OCI-LY3 (cell line): ENCODE results near the gene IL16.

Experiments used
- H2AFZ ChIP-seq: fragments of 200-600, 300-600 bp; shearing (Covaris generic); 2 replicates; pipeline ENCODE4 v1.6.0; 2014; ENCODE audit warnings: antibody characterized with exemption, low read depth, low read length
- H3K27ac ChIP-seq: fragments of 200-600, 300-600 bp; sonication (generic); 2 replicates; pipeline ENCODE4 v1.5.1; 2014; ENCODE audit warnings: mild to moderate bottlenecking, low read length, moderate library complexity, mixed read lengths
- H3K27me3 ChIP-seq: fragments of 200-600, 300-600 bp; sonication (generic); 2 replicates; pipeline ENCODE4 v1.6.1; 2014; ENCODE audit warnings: low read depth, low read length, mixed read lengths
- H3K36me3 ChIP-seq: fragments of 200-600, 300-600 bp; sonication (generic); replicated peaks from 2 replicates; pipeline ENCODE3; 2014; ENCODE audit warnings: low read depth, low read length, mixed read lengths
- H3K4me1 ChIP-seq: fragments of 300-600, 200-600 bp; sonication (generic); 2 replicates; pipeline ENCODE4 v1.6.1; 2014; ENCODE audit warnings: low read length, mixed read lengths
- H3K4me2 ChIP-seq: fragments of 200-600, 300-600 bp; sonication (generic); 2 replicates; pipeline ENCODE4 v1.6.1; 2014; ENCODE audit warnings: low read length, mixed read lengths
- H3K4me3 ChIP-seq: fragments of 300-600, 200-600 bp; sonication (generic); 2 replicates; pipeline ENCODE4 v1.5.1; 2014; ENCODE audit warnings: antibody characterized with exemption, mild to moderate bottlenecking, low read length, moderate library complexity
- H3K79me2 ChIP-seq: fragments of 300-600, 200-600 bp; shearing (Covaris generic); 2 replicates; pipeline ENCODE4 v1.6.1; 2014; ENCODE audit warnings: mild to moderate bottlenecking, low read length, mixed read lengths
- H3K9ac ChIP-seq: fragments of 300-600, 200-600 bp; shearing (Covaris generic); 2 replicates; pipeline ENCODE4 v1.6.0; 2014; ENCODE audit warnings: mild to moderate bottlenecking, low read length, moderate library complexity
- H3K9me3 ChIP-seq: fragments of 200-600, 300-600 bp; shearing (Covaris generic); 2 replicates; pipeline ENCODE4 v1.6.1; 2014; ENCODE audit warnings: low read length, mixed read lengths; ENCODE audit not compliant: insufficient read depth
- H4K20me1 ChIP-seq: fragments of 200-600, 300-600 bp; sonication (generic); 2 replicates; pipeline ENCODE4 v1.6.1; 2016; ENCODE audit warnings: low read length, mixed read lengths; ENCODE audit not compliant: insufficient read depth
- CTCF ChIP-seq: fragments of 200-600, 300-600 bp; sonication (generic); IDR thresholded peaks from 2 replicates; pipeline ENCODE4 v1.5.1; 2014; ENCODE audit warnings: antibody characterized with exemption, low read length, low read depth
- EZH2phosphoT487 ChIP-seq: fragments of 200-600 bp; shearing (Covaris generic); IDR thresholded peaks from 2 replicates; pipeline ENCODE4 v1.6.1; 2018; ENCODE audit warnings: antibody characterized with exemption, mixed run types, low read depth

The IL16 gene

DNA sequence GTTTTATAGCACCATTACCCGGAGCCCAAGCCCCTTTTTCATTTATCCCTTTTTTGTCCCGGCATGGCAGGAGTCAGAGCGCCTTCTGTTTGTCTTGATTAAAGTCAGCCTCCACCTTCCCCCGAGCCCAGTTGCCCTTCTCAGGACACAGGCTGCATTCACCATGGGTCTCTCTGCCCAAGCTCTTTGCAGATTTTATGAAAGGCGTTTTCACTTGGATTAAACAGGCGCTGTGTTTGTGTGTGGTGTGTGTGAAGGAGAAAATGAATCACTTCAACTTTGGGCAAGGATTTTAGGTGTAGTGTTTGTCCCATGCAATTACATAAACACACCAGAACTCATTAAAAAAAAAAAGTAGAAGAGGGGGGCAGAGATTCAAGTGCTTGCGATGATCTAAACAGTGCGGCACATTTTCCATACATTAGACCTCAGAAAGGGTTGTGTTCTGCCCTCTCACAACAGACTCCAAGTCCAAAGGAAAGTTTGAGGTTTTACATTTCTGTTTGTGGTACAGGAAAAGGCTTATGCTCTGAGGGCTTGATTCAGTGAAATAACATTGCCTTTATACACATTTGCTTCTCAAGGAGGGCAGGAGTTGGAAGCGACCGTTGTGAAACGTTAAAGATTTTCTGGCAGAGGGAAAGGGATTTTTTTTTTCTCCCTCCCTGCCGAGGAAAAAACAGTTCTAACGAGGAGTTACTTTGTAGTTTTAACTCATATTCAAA, 14.5 kb upstream of the IL16 start:
- no peaks in the 10 kb centered on the region for H3K36me3 ChIP-seq
- no peak overlapping the region for H3K4me3 ChIP-seq
- H2AFZ ChIP-seq = no peak overlapping the region
- H3K27me3 ChIP-seq = peaks cover 35% of the 10 kb centered on the region
- no peak overlapping the region for H3K27ac ChIP-seq
- H3K79me2 ChIP-seq = no peaks in the 10 kb centered on the region
- no peak overlapping the region for H3K9ac ChIP-seq
- H3K4me2 ChIP-seq = no peak overlapping the region
- H3K4me1 ChIP-seq = no peaks in the 10 kb centered on the region
- H4K20me1 ChIP-seq = no peaks in the 10 kb centered on the region
- TF ChIP-seq EZH2phosphoT487 (no peak), CTCF (no peak)
- H3K9me3 ChIP-seq = no peaks in the 10 kb centered on the region

DNA sequence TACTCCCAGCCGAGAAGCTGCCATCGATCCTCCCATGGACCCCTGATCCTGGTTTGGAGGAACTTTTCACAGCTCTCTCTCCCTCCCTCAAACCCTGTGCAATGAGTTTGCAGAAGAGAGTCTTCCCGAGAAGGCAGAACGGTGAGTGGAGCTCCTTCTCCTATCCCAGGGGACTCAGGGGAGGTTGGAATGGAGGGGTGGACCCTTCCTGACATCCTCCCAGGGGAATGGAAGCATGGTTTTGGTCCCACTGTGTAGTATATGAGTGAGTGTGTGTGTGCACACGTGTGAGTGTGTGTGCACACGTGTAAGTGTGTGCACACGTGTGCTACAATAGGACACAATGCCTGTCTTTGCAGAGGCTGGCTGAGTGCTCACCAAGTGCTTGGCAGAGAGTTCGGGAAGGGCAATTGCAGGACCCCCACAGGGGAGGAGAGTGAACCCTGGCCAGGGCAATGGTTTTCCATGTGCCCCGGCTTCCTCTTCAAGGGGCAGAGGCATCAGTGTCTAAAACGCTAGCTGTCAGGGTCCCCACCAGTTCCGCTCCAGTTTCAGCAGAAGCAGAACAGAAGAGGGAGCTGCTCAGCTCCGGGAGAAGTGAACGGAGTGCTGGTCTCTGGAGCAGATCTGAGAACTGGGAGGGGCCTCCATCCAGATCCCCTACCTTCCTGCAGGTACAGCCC, 13.8 kb upstream of the IL16 start:
- no peak for TF ChIP-seq EZH2phosphoT487
- TF ChIP-seq CTCF = no peak
- H3K27ac ChIP-seq = no peak overlapping the region
- H3K36me3 ChIP-seq = no peaks in the 10 kb centered on the region
- no peak overlapping the region for H3K9ac ChIP-seq
- no peaks in the 10 kb centered on the region for H3K4me1 ChIP-seq
- H3K79me2 ChIP-seq = no peaks in the 10 kb centered on the region
- H3K9me3 ChIP-seq = no peaks in the 10 kb centered on the region
- H3K27me3 ChIP-seq = peaks cover 35% of the 10 kb centered on the region
- no peaks in the 10 kb centered on the region for H4K20me1 ChIP-seq
- peak overlapping the region; percentile 18; the same call in 1 of the 2 replicates for H3K4me2 ChIP-seq
- no peak overlapping the region; the same call in 1 of the 2 replicates for H2AFZ ChIP-seq
- no peak overlapping the region for H3K4me3 ChIP-seq

DNA sequence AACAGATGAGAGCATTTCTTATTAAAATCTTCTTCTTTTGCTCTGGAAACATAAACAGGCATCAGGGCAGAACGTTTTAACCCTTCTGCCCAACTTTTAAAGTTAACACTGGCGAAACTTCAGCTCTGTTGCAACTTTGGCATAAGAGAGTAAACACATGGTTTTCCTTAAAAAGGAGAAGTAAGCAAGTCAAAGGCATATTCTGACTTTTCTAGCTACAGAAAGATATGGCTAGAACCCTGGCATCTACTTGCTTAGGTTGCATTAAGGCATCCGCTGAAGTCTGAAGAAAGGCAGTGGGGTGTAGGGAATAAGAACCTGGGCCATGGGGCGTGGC, 13.3 kb upstream of the IL16 start:
- Histone ChIP-seq H3K4me3 (no peak overlapping the region), H3K27ac (no peak overlapping the region), H3K79me2 (no peaks in the 10 kb centered on the region), H3K9me3 (no peaks in the 10 kb centered on the region), H3K4me1 (no peaks in the 10 kb centered on the region), H3K4me2 (peak overlapping the region; percentile 18; the same call in 1 of the 2 replicates), H3K36me3 (no peaks in the 10 kb centered on the region), H2AFZ (no peak overlapping the region), H4K20me1 (no peaks in the 10 kb centered on the region), H3K27me3 (peaks cover 35% of the 10 kb centered on the region), H3K9ac (no peak overlapping the region)
- TF ChIP-seq EZH2phosphoT487 (no peak), CTCF (no peak)

GRCh38 chr15:81184188-81184587, 12.5 kb upstream of the IL16 start:
- Histone ChIP-seq H3K36me3 (no peaks in the 10 kb centered on the region), H3K4me1 (no peaks in the 10 kb centered on the region), H3K4me3 (no peak overlapping the region), H2AFZ (no peak overlapping the region), H4K20me1 (no peaks in the 10 kb centered on the region), H3K9me3 (no peaks in the 10 kb centered on the region), H3K27me3 (peaks cover 32% of the 10 kb centered on the region), H3K27ac (no peak overlapping the region), H3K9ac (no peak overlapping the region), H3K79me2 (no peaks in the 10 kb centered on the region), H3K4me2 (no peak overlapping the region)
- no peak for TF ChIP-seq EZH2phosphoT487
- no peak for TF ChIP-seq CTCF
